ENCODE results near the gene ADCY1. TPM values are rescaled to one million over a fixed set of nuclear protein-coding genes. Genes with fewer than 3 reads are reported as not detected.

Gene ADCY1
- total and polyA plus RNA-seq, 8 donors: 0.33 to 1.8 (median 1.3) TPM

DNA sequence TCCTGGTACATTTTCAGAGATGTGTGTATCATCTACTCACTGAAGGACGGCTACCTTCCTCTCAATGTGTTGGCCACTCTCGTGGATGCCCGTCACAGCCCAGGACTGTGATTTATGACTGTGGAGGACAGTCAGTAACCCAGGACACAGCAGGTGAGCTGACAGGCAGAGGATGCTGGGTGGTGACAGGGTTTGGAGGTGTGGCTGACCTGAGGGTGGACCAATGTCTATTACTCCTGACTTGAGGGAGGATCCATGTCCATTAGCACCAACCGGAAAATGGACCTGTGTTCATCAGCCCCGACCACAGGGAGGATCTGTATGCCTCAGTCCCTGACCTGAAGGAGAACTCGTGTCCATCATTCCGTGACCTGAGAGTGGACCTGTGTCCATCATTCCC lies 96.1 kb downstream of the ADCY1 start:
- WGBS, 5 donors: 70 to 81% (median 78%) methylated on average over 7 of the region's 7 CpGs
- H3K4me1 ChIP-seq: no peaks in the 10 kb centered on the region
- H3K36me3 ChIP-seq: no peaks in the 10 kb centered on the region
- no peaks in the 10 kb centered on the region for H3K27me3 ChIP-seq
- peak in 1 of 2 donors; percentile 2 for DNase-seq
- TF ChIP-seq EP300 (IDR thresholded peaks at IDR 0.05): no peak
- TF ChIP-seq, protein P1, sequence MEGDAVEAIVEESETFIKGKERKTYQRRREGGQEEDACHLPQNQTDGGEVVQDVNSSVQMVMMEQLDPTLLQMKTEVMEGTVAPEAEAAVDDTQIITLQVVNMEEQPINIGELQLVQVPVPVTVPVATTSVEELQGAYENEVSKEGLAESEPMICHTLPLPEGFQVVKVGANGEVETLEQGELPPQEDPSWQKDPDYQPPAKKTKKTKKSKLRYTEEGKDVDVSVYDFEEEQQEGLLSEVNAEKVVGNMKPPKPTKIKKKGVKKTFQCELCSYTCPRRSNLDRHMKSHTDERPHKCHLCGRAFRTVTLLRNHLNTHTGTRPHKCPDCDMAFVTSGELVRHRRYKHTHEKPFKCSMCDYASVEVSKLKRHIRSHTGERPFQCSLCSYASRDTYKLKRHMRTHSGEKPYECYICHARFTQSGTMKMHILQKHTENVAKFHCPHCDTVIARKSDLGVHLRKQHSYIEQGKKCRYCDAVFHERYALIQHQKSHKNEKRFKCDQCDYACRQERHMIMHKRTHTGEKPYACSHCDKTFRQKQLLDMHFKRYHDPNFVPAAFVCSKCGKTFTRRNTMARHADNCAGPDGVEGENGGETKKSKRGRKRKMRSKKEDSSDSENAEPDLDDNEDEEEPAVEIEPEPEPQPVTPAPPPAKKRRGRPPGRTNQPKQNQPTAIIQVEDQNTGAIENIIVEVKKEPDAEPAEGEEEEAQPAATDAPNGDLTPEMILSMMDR (IDR thresholded peaks at IDR 0.05): no peak
- no peak for TF ChIP-seq POLR2A (IDR thresholded peaks at IDR 0.05)
- TF ChIP-seq POLR2AphosphoS5 (IDR thresholded peaks at IDR 0.05): no peak
- no peaks in the 10 kb centered on the region for H3K9me3 ChIP-seq
- intact Hi-C loops (cut with DNase I; ENCODE audit: low total_unique reads): no loop called here
- no peak overlapping the region for H3K27ac ChIP-seq
- no peak overlapping the region for H3K4me3 ChIP-seq

DNA sequence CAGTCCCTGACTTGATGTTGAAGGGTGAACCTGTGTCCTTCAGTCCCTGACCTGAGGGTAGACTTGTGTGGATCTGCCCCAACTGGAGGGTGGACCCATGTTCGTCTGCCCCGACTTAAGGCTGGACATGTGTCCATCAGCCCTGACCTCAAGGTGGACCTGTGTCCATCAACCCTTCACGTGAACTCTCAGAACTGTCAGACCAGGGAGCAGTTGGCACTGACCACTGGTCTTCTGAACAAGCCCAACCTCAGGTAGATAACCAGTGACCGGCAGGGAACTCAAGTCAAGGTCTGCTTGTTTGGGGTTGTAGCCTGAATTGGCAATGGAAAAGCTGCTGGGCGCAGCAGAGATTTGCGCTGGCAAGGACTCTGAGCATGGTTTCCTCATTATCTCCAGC lies 96.5 kb downstream of the ADCY1 start:
- H3K4me3 ChIP-seq: no peak overlapping the region
- no peaks in the 10 kb centered on the region for H3K9me3 ChIP-seq
- intact Hi-C loops (cut with DNase I; ENCODE audit: low total_unique reads): no loop called here
- TF ChIP-seq, protein P1 (IDR thresholded peaks at IDR 0.05): no peak
- H3K36me3 ChIP-seq: no peaks in the 10 kb centered on the region
- peak in 1 of 2 donors; percentile 13 for DNase-seq
- no peaks in the 10 kb centered on the region for H3K27me3 ChIP-seq
- H3K27ac ChIP-seq: no peak overlapping the region
- 85 to 97% (median 93%) methylated on average over 4 to 6 of the region's 6 CpGs for WGBS, 5 donors
- no peaks in the 10 kb centered on the region for H3K4me1 ChIP-seq

DNA sequence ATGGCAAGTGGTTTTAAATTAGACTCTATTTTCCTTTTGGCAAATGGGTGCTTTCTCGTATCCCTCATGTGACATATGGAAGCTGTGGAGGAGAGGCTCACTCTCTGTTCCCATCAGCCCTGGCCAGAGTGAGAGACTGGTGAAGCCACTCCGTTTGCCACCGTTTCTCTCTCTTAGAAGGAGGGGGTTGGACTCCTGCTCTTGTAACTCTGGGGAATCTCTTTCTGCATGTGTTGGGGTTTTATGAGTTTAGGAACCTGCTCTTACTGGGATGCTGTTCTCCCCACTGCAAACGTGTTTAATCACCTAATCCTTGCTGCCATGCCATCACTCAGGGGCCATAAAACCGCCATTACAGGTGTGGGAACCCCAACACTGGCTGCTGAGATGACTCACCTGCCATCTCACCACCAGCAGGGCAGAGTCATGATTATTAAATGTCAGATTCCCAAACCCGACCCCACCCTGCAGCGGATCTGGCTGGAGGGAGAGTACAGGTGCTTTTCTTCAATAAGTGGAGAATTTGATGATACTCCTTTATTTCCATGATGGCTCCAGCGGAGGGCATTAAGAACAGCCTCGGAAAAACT lies 103.2 kb downstream of the ADCY1 start:
- H3K9me3 ChIP-seq: no peaks in the 10 kb centered on the region
- no peak overlapping the region for H3K27ac ChIP-seq
- no peaks in the 10 kb centered on the region for H3K4me1 ChIP-seq
- intact Hi-C loops (cut with DNase I; ENCODE audit: low total_unique reads): no loop called here
- H3K36me3 ChIP-seq: no peaks in the 10 kb centered on the region
- peak in 1 of 2 donors; percentile 11 for DNase-seq
- TF ChIP-seq POLR2AphosphoS5 (IDR thresholded peaks at IDR 0.05) (no peak), EP300 (IDR thresholded peaks at IDR 0.05) (no peak), POLR2A (IDR thresholded peaks at IDR 0.05) (no peak)
- TF ChIP-seq, protein P1 (IDR thresholded peaks at IDR 0.05): no peak
- WGBS, 5 donors: 86 to 93% (median 91%) methylated on average over 9 of the region's 9 CpGs
- H3K4me3 ChIP-seq: no peak overlapping the region
- no peaks in the 10 kb centered on the region for H3K27me3 ChIP-seq

DNA sequence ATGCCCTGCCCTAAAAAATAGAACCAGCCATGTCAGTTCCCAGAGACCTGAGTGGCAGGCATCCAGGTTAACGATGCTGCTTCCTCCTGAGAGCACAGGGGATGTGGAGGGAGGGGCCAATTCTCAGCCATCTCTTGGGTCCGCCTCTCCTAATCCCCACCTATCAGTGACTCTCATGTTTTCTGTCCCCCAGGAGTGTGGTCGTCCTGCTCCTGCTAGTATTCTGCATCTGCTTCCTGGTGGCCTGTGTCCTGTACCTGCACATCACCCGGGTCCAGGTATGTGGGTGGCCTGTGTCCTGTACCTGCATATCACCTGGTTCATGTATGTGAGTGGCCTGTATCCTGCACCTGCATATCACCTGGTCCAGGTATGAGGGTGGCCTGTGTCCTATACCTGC lies 105.3 kb downstream of the ADCY1 start:
- no peaks in the 10 kb centered on the region for H3K27me3 ChIP-seq
- no peak for TF ChIP-seq POLR2AphosphoS5 (IDR thresholded peaks at IDR 0.05)
- no peak for TF ChIP-seq POLR2A (IDR thresholded peaks at IDR 0.05)
- TF ChIP-seq EP300 (IDR thresholded peaks at IDR 0.05): no peak
- H3K4me3 ChIP-seq: no peak overlapping the region
- DNase-seq: peak in 1 of 2 donors; percentile 20
- H3K9me3 ChIP-seq: no peaks in the 10 kb centered on the region
- 77 to 100% (median 78%) methylated on average over 1 to 4 of the region's 4 CpGs for WGBS, 5 donors
- intact Hi-C loops (cut with DNase I; ENCODE audit: low total_unique reads): no loop called here
- no peaks in the 10 kb centered on the region for H3K36me3 ChIP-seq
- no peak overlapping the region for H3K27ac ChIP-seq
- no peaks in the 10 kb centered on the region for H3K4me1 ChIP-seq

DNA sequence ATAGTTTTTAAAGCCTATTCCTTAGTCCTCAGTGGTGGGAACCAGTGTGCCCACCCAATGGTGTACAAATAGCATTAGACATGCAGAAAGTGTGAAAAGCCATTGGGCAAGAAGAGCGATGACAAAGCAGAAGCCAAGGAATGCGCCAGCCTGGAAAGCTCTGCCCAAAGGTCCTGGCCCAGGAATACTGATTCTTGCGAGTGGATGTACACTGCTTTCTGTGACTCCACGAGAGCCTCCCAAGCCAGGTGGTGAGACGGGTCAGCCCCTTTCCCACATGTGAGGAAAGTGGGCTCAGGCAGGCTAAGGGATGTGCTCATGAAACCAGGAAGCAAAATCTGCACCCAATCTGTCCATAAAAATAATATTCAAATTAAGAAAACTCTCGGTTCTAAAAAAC lies 106.6 kb downstream of the ADCY1 start:
- Histone ChIP-seq H3K36me3 (no peaks in the 10 kb centered on the region), H3K4me1 (no peaks in the 10 kb centered on the region), H3K9me3 (no peaks in the 10 kb centered on the region), H3K27ac (no peak overlapping the region), H3K27me3 (no peaks in the 10 kb centered on the region), H3K4me3 (no peak overlapping the region)
- 90 to 96% (median 94%) methylated on average over 6 of the region's 6 CpGs for WGBS, 5 donors
- DNase-seq: peak in 1 of 2 donors; percentile 2
- intact Hi-C loops (cut with DNase I; ENCODE audit: low total_unique reads): no loop called here
- TF ChIP-seq POLR2AphosphoS5 (IDR thresholded peaks at IDR 0.05) (no peak), EP300 (IDR thresholded peaks at IDR 0.05) (no peak), POLR2A (IDR thresholded peaks at IDR 0.05) (no peak)
- TF ChIP-seq, protein P1 (IDR thresholded peaks at IDR 0.05): no peak

All from stomach (tissue), 9 donors.